Measurements from ENCODE around the gene UBE2L3. TPM values are rescaled to one million over a fixed set of nuclear protein-coding genes. Genes with fewer than 3 reads are reported as not detected.

The UBE2L3 gene
- total and polyA plus RNA-seq, 2 of the 13 experiments (the other 11 are each of a cell fraction or from before 2014, with no cell fraction given), result 30.2 to 58.1 TPM

GRCh38 chr22:21632931-21633330 lies 65.4 kb downstream of the UBE2L3 start:
- H3K27ac ChIP-seq (ENCODE audit: extremely low read length, insufficient read depth, low read length), result no peak overlapping the region
- in situ Hi-C loops (cut with HindIII; ENCODE audit: extremely low pct_ligation_motif_present, low pct_unique_long_range_greater_than_20kb), result no loop called here
- peaks cover 0 to 4% of the 10 kb centered on the region in 2 experiments; a peak in 2 of 5 replicates for H3K27me3 ChIP-seq (ENCODE audit: control insufficient read depth in 1 of 2, insufficient read depth in 2 of 2, low read length in 2 of 2)
- H4K20me1 ChIP-seq (ENCODE audit: insufficient read depth, low read length), result no peaks in the 10 kb centered on the region
- intact Hi-C loops (cut with micrococcal nuclease; ENCODE audit: unreplicated experiment), result no loop called here
- H3K4me2 ChIP-seq (ENCODE audit: low read depth, low read length), result 0 out of 2 replicates have a peak overlapping the region, but pooled peaks have one; percentile 18
- WGBS (ENCODE audit: low lambda C conversion rate), result 96% methylated on average over 6 of the region's 18 CpGs
- H3K9me3 ChIP-seq (ENCODE audit: low read length), result no peaks in the 10 kb centered on the region
- ATAC-seq (no peak), FAIRE-seq (no peak), DNase-seq (ENCODE audit: low spot score) (no peak)
- peaks cover 16% of the 10 kb centered on the region for H3K79me2 ChIP-seq (ENCODE audit: insufficient read depth, low read length)
- no peak overlapping the region for H3K4me3 ChIP-seq (replicated peaks in 1 of 3; ENCODE audit: insufficient read depth in 1 of 3, low read depth in 2 of 3, low read length in 3 of 3)
- no peak overlapping the region for H3K9ac ChIP-seq (ENCODE audit: insufficient read depth, low read depth, low read length)
- ChIA-PET POLR2A (interaction anchor here (0.9 to 2.1 kb wide), 3 partner anchors 9 to 33 kb away, joined by 4 to 34 read pairs (median 9); partner anchors contain the start of genes PPIL2 and SDF2L1), CTCF (ENCODE audit: low intra/inter-chr PET ratio, low total read pairs) (no interaction called here)
- H3K36me3 ChIP-seq (replicated peaks in 1 of 2; ENCODE audit: control insufficient read depth in 1 of 2, insufficient read depth in 2 of 2, low read length in 2 of 2), result peaks cover 2 to 7% of the 10 kb centered on the region in 2 experiments; a peak in 2 of 5 replicates
- no peak overlapping the region for H2AFZ ChIP-seq (ENCODE audit: low read length)
- H3K4me1 ChIP-seq (ENCODE audit: insufficient read depth, low read length), result peaks cover 60% of the 10 kb centered on the region
- TF ChIP-seq ZBTB38 (CRISPR knock-in tag; IDR thresholded peaks at IDR 0.05) (peak; percentile 5; the same call in 1 of the 2 replicates), ZNF687 (CRISPR knock-in tag; IDR thresholded peaks at IDR 0.05) (peak; percentile 4; the same call in 1 of the 2 replicates), KDM3A (CRISPR knock-in tag; IDR thresholded peaks at IDR 0.05; ENCODE audit: low read depth) (no peak)
- no TSS peak for BruUV-seq (replicated peaks)

- CTCF ChIA-PET (ENCODE audit: low intra/inter-chr PET ratio, low total read pairs), result no interaction called here
- Histone ChIP-seq H3K4me2 (ENCODE audit: low read depth, low read length) (no peak overlapping the region), H2AFZ (ENCODE audit: low read length) (no peak overlapping the region), H3K79me2 (ENCODE audit: insufficient read depth, low read length) (peaks cover 11% of the 10 kb centered on the region), H3K9ac (ENCODE audit: insufficient read depth, low read depth, low read length) (no peak overlapping the region), H3K4me3 (replicated peaks in 1 of 3; ENCODE audit: insufficient read depth in 1 of 3, low read depth in 2 of 3, low read length in 3 of 3) (no peak overlapping the region), H3K4me1 (ENCODE audit: insufficient read depth, low read length) (peaks cover 60% of the 10 kb centered on the region), H3K9me3 (ENCODE audit: low read length) (no peaks in the 10 kb centered on the region), H4K20me1 (ENCODE audit: insufficient read depth, low read length) (no peaks in the 10 kb centered on the region), H3K27ac (ENCODE audit: extremely low read length, insufficient read depth, low read length) (no peak overlapping the region), H3K27me3 (ENCODE audit: control insufficient read depth in 1 of 2, insufficient read depth in 2 of 2, low read length in 2 of 2) (peaks cover 0 to 4% of the 10 kb centered on the region in 2 experiments; a peak in 2 of 5 replicates), H3K36me3 (replicated peaks in 1 of 2; ENCODE audit: control insufficient read depth in 1 of 2, insufficient read depth in 2 of 2, low read length in 2 of 2) (peaks cover 0 to 1% of the 10 kb centered on the region in 2 experiments; a peak in 1 of 5 replicates)
- BruUV-seq (replicated peaks), result no TSS peak
- WGBS (ENCODE audit: low lambda C conversion rate), result 46% methylated on average over 3 of the region's 4 CpGs
- DNase-seq (ENCODE audit: low spot score) (no peak), ATAC-seq (no peak), FAIRE-seq (no peak)
- POLR2A ChIA-PET, result interaction anchor here (2.0 kb wide), 1 partner anchor 8 kb away, joined by 34 read pairs; the partner anchor contains the start of gene SDF2L1
- in situ Hi-C loops (cut with HindIII; ENCODE audit: extremely low pct_ligation_motif_present, low pct_unique_long_range_greater_than_20kb) (no loop called here), intact Hi-C loops (cut with micrococcal nuclease; ENCODE audit: unreplicated experiment) (no loop called here)
- TF ChIP-seq CEBPB (IDR thresholded peaks at IDR 0.05; ENCODE audit: borderline replicate concordance, low read depth, low read length), result no peak
- TF ChIP-seq PHF8 (CRISPR knock-in tag; IDR thresholded peaks at IDR 0.05), result no peak
- no peak for TF ChIP-seq TP53 (CRISPR knock-in tag; conservative IDR thresholded peaks at IDR 0.05)
- TF ChIP-seq ZNF362 (CRISPR knock-in tag; IDR thresholded peaks at IDR 0.05; ENCODE audit: borderline replicate concordance), result no peak
- no peak for TF ChIP-seq ARNT (IDR thresholded peaks at IDR 0.05)
- TF ChIP-seq ZNF205 (CRISPR knock-in tag; IDR thresholded peaks at IDR 0.05), result no peak
- no peak for TF ChIP-seq ZNF704 (CRISPR knock-in tag; IDR thresholded peaks at IDR 0.05; ENCODE audit: borderline replicate concordance)
Observed at GRCh38 chr22:21633481-21633880, 66.0 kb downstream of the UBE2L3 start.
